Measurements from ENCODE around the gene PIK3C2G.

GRCh38 chr12:18468246-18469075 lies 207.1 kb downstream of the PIK3C2G start:
- TF ChIP-seq CTCF (CRISPR knock-in tag; IDR thresholded peaks at IDR 0.05): no peak
- no peak for TF ChIP-seq IKZF1 (IDR thresholded peaks at IDR 0.05)
- no peak for TF ChIP-seq EHMT2 (IDR thresholded peaks at IDR 0.05; ENCODE audit: borderline replicate concordance, low read depth, low read length)
- TF ChIP-seq HNRNPLL (IDR thresholded peaks at IDR 0.05; ENCODE audit: low read depth, low read length, poor library complexity, severe bottlenecking): no peak
- TF ChIP-seq FOXK1 (CRISPR knock-in tag; IDR thresholded peaks at IDR 0.05; ENCODE audit: borderline replicate concordance, low read depth): no peak
- no peak for TF ChIP-seq WIZ (CRISPR knock-in tag; IDR thresholded peaks at IDR 0.05)
- no peak for TF ChIP-seq NFE2 (CRISPR knock-in tag; IDR thresholded peaks at IDR 0.05)
- no peak for TF ChIP-seq HOXA9 (CRISPR knock-in tag; IDR thresholded peaks at IDR 0.05; ENCODE audit: borderline replicate concordance)
- TF ChIP-seq FOXA1 (IDR thresholded peaks at IDR 0.05): no peak
- TF ChIP-seq FOXA1 (CRISPR knock-in tag; IDR thresholded peaks at IDR 0.05): no peak
- no peak for TF ChIP-seq GPN1 (CRISPR knock-in tag; IDR thresholded peaks at IDR 0.05; ENCODE audit: borderline replicate concordance)
- TF ChIP-seq NFE2L2 (IDR thresholded peaks at IDR 0.05; ENCODE audit: low read length): no peak
- no peak for TF ChIP-seq ZNF850 (CRISPR knock-in tag; conservative IDR thresholded peaks at IDR 0.05)
- no peak for TF ChIP-seq RCOR2 (CRISPR knock-in tag; IDR thresholded peaks at IDR 0.05)
- no peak for TF ChIP-seq U2AF1 (optimal IDR thresholded peaks at IDR 0.05; ENCODE audit: low read depth, low read length)
